ENCODE measurements around the gene GRIK4.
A peak's percentile ranks its signal among the peaks of the same experiment; 100 is the strongest.

GRIK4 gene

GRCh38 chr11:120526241-120526640 lies 14.7 kb downstream of the GRIK4 start:
- no peak for DNase-seq (ENCODE audit: low read depth)

DNA sequence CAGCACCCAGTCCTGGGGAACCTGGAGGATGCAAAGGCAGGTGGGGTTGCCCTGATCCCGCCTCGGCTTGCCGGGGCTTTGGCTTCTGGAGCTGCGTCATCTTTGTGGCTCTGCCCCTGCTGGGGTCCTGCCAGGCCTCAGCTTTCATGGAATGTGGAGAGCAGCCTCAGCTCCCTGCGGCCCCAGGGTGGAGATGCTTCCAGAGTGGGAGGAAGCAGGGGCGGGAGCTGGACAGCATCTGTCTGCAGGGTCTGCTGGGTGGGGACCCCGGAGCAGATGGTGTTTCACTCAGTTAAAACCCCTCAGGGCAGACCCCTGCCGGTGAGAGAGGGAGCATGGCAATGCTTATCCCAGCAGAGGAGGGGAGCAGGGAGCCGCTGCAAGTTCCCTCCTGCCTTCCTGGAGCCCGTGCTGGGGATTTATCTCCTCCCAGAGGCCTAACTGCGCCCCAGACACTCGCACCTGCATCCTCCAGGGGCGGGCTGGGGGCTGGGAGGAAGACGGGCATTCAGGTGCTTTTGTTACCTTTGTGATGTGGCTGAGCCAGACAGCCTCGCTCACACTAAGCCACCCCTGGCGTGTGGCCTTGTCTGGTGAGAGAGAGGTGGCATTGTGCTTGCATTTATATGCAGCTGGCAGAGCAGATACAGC lies 15.7 kb downstream of the GRIK4 start:
- peak; percentile 23 for DNase-seq (ENCODE audit: low read depth)

GRCh38 chr11:120528749-120529148 lies 17.2 kb downstream of the GRIK4 start:
- no peak for DNase-seq (ENCODE audit: low read depth)

DNA sequence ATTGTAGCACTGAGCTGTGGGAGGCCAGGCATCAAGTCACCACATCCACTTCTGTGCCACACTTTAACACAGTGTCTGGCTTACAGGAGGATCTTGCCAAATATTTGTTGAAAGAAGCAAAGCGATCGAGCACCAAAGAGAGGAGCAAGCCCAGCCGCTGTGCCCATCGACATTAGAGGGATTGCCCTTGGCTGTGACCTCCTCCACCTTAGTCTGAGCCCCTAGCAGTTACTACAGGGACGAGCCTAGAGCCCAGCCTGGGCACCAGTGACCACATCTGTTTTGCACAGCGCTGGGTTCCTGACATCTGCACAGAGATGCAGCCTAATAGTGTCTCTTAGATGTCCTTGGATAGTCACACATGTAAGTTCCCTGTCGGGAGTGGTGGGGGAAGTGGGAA lies 17.7 kb downstream of the GRIK4 start:
- DNase-seq (ENCODE audit: low read depth), result no peak

DNA sequence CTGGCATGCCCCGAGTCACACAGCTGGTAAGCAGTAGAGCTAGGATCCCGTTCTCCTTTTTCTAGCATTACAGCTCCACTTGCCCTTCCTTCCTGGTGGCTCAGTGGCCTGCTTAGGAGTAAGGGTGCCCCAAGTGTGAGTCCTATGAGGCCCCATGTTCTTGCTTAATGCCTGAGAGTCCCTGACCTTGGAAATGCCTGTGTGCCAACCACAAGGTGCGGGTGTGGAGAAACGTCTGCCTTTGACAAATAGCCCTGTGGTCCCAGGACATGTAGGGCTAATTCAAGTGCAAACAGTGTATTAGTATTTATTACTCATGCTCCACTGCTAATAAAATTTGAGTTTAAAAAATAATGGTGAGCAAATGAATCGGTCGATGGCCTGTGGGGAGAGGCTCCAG lies 18.4 kb downstream of the GRIK4 start:
- no peak for DNase-seq (ENCODE audit: low read depth)

GRCh38 chr11:120532082-120532831 lies 20.7 kb downstream of the GRIK4 start:
- peak; percentile 52 for DNase-seq (ENCODE audit: low read depth)

DNA sequence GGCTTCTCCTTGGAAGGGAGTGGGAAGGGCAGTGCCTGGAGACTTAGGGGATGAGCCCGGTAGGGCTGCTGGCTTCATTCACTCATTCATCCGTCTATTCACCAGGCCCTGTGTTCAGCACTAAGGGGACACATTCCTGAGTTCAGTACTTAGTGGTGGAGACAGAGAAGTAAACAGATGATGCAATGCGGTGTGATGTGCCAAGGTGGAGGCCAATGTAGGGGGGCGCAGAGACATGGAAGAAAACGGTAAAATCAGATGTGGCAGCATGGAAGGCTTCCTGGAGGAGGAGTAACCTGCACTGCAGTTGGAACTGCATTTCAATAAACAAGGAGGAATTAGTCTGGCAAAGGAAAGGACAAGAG lies 21.3 kb downstream of the GRIK4 start:
- DNase-seq (ENCODE audit: low read depth), result no peak

GRCh38 chr11:120536091-120536796 lies 24.7 kb downstream of the GRIK4 start:
- no peak for DNase-seq (ENCODE audit: low read depth)

- no peak for DNase-seq (ENCODE audit: low read depth)
Measured at GRCh38 chr11:120536797-120537169, 25.2 kb downstream of the GRIK4 start.

DNA sequence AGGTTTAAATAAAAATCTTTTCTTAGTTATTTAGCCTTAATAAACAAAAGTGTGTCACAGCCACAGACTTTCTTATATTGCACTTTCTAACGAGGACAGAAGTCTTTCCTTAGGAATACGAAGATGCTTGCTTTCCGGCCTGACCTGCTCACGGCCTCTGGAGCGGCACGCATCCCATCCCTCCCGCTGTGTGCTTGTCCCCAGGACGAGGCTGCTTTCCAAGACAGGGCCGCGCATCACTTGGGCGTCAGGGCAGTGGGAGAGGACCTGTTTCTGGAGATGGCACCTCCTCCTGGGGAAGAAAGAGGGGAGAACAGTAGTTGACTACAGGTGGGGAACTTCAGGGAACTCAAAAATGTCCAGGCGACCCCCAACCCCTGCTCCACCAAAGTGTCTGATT lies 26.4 kb downstream of the GRIK4 start:
- no peak for DNase-seq (ENCODE audit: low read depth)

DNA sequence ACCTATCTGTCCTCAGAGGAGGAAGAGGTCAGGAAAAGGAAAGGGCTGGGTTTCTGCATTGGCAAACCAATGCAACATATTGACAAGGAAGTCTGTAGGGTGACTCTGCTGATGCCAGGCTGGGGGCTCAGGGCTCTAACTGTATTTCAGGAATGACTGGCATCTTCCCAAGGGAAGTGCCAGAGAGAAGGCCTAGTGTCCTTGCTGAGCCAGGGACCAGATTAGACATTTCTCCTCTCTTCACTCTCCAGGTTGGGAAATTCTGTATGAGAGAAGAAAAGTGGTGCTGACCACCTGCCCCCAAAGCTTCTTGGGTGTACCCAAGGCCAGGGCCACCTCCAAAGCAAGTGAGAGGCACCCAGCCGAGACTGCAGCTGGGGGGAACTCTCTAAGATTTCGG lies 27.2 kb downstream of the GRIK4 start:
- no peak for DNase-seq (ENCODE audit: low read depth)

DNA sequence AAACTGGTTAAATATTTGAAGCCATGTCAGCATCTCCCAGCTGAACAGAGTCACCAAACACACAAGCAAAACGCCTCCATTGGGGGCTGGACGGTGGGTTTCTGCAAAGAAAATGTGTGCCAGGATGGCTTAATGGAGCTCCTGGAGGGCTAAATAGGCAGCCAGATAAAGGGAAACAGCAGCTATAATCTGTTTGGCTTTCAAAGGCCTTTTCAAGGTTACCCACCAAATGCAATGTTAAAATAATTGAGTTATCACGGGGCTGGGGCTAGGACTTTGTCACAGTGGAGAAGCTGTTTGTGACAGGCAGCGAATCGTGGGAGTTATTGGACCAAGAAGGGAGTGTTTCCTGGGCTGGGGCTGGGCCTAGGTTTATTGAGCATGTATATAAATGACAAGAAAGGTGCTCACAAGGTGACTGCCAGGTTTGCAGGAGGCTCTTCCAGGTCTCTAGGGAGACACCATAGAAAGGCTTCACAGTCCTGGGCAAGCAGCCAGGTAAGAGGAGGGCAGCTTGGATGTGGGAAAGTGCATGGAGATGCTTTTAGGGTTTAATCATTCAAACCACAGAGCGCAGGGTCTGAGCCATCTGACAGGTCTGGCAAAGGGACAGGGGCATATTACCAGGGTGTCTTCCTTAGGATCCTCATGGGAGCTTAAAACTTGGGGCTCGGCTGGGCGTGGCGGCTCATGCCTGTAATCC lies 28.3 kb downstream of the GRIK4 start:
- peak; percentile 59 for DNase-seq (ENCODE audit: low read depth)

DNA sequence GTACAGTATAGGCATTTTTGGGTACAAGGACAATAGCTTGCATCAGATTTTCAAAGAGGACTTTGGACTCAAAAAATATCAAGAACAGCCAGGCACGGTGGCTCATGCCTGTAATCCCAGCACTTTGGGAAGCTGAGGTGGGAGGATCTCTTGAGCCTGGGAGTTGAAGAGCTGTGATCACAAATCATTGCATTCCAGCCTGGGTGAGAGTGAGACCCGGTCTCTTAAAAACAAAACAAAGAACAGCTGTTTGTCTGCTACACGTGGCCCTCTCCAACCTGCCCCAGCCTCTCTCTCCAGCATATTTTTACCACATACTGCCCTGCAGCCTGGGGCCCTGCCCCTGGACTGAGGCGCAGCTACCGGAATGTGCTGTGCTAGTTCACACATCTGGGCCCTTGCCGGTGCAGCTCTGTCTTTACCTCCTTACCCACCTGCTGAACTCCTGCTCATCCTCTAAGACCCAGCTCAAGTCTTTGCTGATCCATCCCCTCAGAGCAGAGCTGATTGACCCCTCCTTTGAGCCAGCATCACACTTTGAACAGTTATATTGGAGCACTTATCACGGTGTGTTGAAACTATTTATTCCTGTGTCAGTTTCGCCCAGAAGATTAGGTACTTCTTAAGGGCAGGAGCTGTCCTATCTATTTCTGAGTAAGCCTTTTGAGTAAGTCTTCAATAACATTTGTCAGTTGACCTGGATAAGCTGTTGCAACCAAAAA lies 29.4 kb downstream of the GRIK4 start:
- no peak for DNase-seq (ENCODE audit: low read depth)

DNA sequence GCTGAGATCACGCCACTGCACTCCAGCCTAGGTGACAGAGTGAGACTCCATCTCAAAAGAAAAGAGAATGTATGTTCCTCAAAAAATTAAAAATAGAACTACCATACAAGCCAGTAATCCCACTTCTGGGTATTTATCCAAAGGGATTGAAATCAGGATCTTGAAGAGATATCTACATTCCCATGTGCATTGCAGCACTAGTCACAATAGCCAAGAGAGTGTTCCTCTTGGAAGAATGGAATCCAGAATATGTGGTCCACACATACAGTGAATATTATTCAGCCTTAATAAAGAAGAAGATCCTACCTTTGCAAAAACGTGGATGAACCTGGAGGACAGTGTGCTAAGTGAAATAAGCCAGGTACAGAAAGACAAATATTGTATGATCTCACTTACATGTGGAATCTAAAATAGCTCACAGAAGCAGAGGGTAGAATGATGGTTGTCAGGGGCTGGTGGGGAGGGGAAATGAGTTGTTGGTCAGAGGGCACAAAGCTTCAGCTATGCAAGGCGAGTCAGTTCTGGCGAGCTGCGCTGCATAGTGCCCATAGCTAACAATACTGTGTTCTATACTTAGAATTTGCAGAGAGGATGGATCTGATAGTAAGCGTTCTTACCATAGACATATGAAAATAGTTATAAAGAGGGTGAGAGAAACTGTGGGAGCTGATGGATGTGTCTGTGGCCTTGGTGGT lies 32.1 kb downstream of the GRIK4 start:
- no peak for DNase-seq (ENCODE audit: low read depth)

GRCh38 chr11:120545813-120546212 lies 34.3 kb downstream of the GRIK4 start:
- no peak for DNase-seq (ENCODE audit: low read depth)

- DNase-seq (ENCODE audit: low read depth), result peak; percentile 93
Measured at GRCh38 chr11:120546312-120547205, 35.0 kb downstream of the GRIK4 start.

GRCh38 chr11:120547316-120547715 lies 35.8 kb downstream of the GRIK4 start:
- no peak for DNase-seq (ENCODE audit: low read depth)

DNA sequence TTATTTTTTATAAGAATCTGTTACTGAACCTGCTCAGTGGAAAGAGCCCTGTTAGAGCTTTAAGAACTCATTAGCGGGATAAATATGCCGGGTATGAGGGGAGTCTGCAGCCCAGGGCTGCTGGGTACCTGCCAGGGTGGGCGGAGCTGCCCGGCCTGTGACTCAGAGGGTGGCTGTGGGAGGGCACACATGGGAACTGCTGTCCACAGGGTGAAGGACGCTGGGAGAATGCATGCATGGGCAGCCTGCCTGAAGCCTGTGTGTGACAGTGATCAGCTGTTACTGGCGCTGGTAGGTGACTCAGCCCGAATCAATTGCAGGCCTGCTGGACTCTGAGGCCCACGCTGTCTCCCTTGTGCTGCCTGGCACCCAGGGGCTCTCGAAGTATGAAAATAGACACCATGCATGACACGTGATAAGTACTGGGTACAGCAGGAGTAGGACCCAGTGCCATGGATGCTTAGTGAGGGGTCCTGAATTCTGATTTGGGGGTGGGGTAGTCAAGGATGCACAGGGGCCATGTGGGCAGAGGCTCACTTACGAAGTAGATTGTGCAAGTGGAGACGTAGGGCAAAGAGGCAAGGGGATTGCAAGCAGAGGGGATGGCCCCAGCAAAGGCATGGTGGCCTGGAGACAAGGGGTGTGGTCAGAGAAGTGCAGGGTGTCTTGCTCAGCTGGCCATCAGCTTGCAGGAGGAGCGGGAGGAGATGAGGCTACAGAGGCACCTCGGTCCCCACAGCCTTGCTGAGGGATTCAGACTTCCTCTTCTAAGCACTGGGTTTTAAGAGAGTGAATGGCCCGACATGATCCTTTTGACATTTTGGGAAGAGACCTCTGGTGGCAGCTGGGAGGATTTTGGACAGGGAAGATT lies 36.5 kb downstream of the GRIK4 start:
- DNase-seq (ENCODE audit: low read depth), result peak; percentile 97

DNA sequence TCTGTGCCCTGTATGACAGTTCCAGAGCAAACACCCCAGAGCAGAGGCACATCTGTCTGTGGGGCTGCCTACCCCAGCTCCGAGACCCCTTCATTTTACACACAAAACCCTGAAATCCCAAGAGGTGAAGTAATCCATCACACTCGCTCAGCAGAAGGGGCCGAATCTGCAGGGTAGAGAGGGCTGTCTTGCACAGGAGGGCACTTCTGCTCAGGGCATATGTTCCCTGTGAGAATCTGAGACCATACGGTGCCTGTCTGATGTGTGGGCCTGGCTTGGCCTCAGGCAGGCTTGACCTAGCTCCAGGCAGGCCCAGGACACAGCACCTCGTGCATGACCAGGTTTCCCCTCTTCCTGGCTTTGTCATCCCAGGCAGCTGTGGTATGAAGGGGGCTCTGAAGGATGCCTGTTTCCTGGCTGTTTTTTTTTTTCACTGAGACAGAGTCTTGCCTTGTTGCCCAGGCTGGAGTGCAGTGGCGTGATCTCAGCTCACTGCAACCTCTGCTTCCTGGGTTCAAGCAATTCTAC lies 37.2 kb downstream of the GRIK4 start:
- no peak for DNase-seq (ENCODE audit: low read depth)

Measured in GM04504 (cell line).